Effector memory CD4-positive, alpha-beta T cell (primary cell): ENCODE data around the gene SEC24C.

ENCODE experiments used
- DNase-seq, 3 donors: peaks; one replicate each; pipeline ENCODE4 v3.0.0-alpha.2; 2020
- H3K27ac ChIP-seq: 2 replicates; pipeline ENCODE4 v1.7.0; 2013; ENCODE audit warnings: mild to moderate bottlenecking, low read length, moderate library complexity; ENCODE audit not compliant: insufficient read depth, poor library complexity, severe bottlenecking
- H3K27me3 ChIP-seq: replicated peaks from 2 replicates; pipeline ENCODE4 v1.7.0; 2013; ENCODE audit warnings: mild to moderate bottlenecking, low read length; ENCODE audit not compliant: insufficient read depth, control insufficient read depth, poor library complexity, severe bottlenecking
- H3K36me3 ChIP-seq: 2 replicates; pipeline ENCODE4 v1.7.0; 2013; ENCODE audit warnings: mild to moderate bottlenecking, low read length, moderate library complexity; ENCODE audit not compliant: control insufficient read depth, insufficient read depth
- H3K4me1 ChIP-seq: 2 replicates; pipeline ENCODE4 v1.7.0; 2013; ENCODE audit warnings: low read length, mild to moderate bottlenecking; ENCODE audit not compliant: control insufficient read depth, insufficient read depth, poor library complexity, severe bottlenecking
- H3K4me3 ChIP-seq: 2 replicates; pipeline ENCODE4 v1.7.0; 2013; ENCODE audit warnings: low read length, low read depth, mild to moderate bottlenecking; ENCODE audit not compliant: insufficient read depth, poor library complexity, severe bottlenecking
- H3K9me3 ChIP-seq: 2 replicates; pipeline ENCODE4 v1.7.0; 2013; ENCODE audit warnings: mild to moderate bottlenecking, low read length, moderate library complexity; ENCODE audit not compliant: control insufficient read depth

Gene SEC24C

GRCh38 chr10:73809061-73809818, 65.1 kb downstream of the SEC24C start:
- no peak overlapping the region for H3K4me3 ChIP-seq
- H3K4me1 ChIP-seq = peaks cover 13% of the 10 kb centered on the region
- no peaks in the 10 kb centered on the region for H3K9me3 ChIP-seq
- peak overlapping the region; percentile 7 for H3K27ac ChIP-seq
- no peak for DNase-seq
- H3K36me3 ChIP-seq = peaks cover 44% of the 10 kb centered on the region
- no peaks in the 10 kb centered on the region for H3K27me3 ChIP-seq

GRCh38 chr10:73810358-73810734, 66.2 kb downstream of the SEC24C start:
- Histone ChIP-seq H3K36me3 (peaks cover 50% of the 10 kb centered on the region), H3K9me3 (no peaks in the 10 kb centered on the region)
- no peak for DNase-seq

GRCh38 chr10:73810735-73811465, 66.7 kb downstream of the SEC24C start:
- peak; percentile 44 to 52 (median 50) for DNase-seq
- peak overlapping the region; percentile 89 for H3K4me3 ChIP-seq
- H3K27ac ChIP-seq = peak overlapping the region; percentile 93
- no peaks in the 10 kb centered on the region for H3K27me3 ChIP-seq
- H3K36me3 ChIP-seq = peaks cover 50% of the 10 kb centered on the region
- no peaks in the 10 kb centered on the region for H3K9me3 ChIP-seq
- peaks cover 13% of the 10 kb centered on the region for H3K4me1 ChIP-seq

More at GRCh38 chr10:73810358-73810734, 66.2 kb downstream of the SEC24C start:
- Histone ChIP-seq H3K27ac (peak overlapping the region; percentile 93), H3K4me1 (peaks cover 13% of the 10 kb centered on the region), H3K4me3 (peak overlapping the region; percentile 89), H3K27me3 (no peaks in the 10 kb centered on the region)

- Histone ChIP-seq H3K9me3 (no peaks in the 10 kb centered on the region), H3K27me3 (no peaks in the 10 kb centered on the region), H3K36me3 (peaks cover 42% of the 10 kb centered on the region), H3K4me3 (no peak overlapping the region), H3K4me1 (peaks cover 13% of the 10 kb centered on the region), H3K27ac (no peak overlapping the region)
- DNase-seq = no peak
Observed at GRCh38 chr10:73812657-73813056, 68.5 kb downstream of the SEC24C start.

- H3K27ac ChIP-seq = no peak overlapping the region
- no peaks in the 10 kb centered on the region for H3K9me3 ChIP-seq
- no peak overlapping the region for H3K4me3 ChIP-seq
- peaks cover 13% of the 10 kb centered on the region for H3K4me1 ChIP-seq
- DNase-seq = no peak
- no peaks in the 10 kb centered on the region for H3K27me3 ChIP-seq
- H3K36me3 ChIP-seq = peaks cover 42% of the 10 kb centered on the region
Observed at GRCh38 chr10:73813333-73813732, 69.2 kb downstream of the SEC24C start.

GRCh38 chr10:73814276-73814895, 70.2 kb downstream of the SEC24C start:
- DNase-seq = no peak
- Histone ChIP-seq H3K27ac (no peak overlapping the region), H3K4me1 (peaks cover 13% of the 10 kb centered on the region), H3K4me3 (no peak overlapping the region), H3K36me3 (peaks cover 50% of the 10 kb centered on the region), H3K27me3 (no peaks in the 10 kb centered on the region), H3K9me3 (no peaks in the 10 kb centered on the region)

GRCh38 chr10:73814896-73815718, 70.9 kb downstream of the SEC24C start:
- H3K36me3 ChIP-seq = peaks cover 57% of the 10 kb centered on the region
- no peak overlapping the region for H3K27ac ChIP-seq
- H3K4me1 ChIP-seq = peaks cover 6% of the 10 kb centered on the region
- no peaks in the 10 kb centered on the region for H3K27me3 ChIP-seq
- H3K9me3 ChIP-seq = no peaks in the 10 kb centered on the region
- no peak overlapping the region for H3K4me3 ChIP-seq
- no peak for DNase-seq

- Histone ChIP-seq H3K36me3 (peaks cover 57% of the 10 kb centered on the region), H3K4me1 (peaks cover under 1% of the 10 kb centered on the region), H3K27ac (no peak overlapping the region), H3K27me3 (no peaks in the 10 kb centered on the region), H3K4me3 (no peak overlapping the region), H3K9me3 (no peaks in the 10 kb centered on the region)
- no peak for DNase-seq
Observed at GRCh38 chr10:73815719-73816030, 71.5 kb downstream of the SEC24C start.

GRCh38 chr10:73816917-73817729, 73.0 kb downstream of the SEC24C start:
- Histone ChIP-seq H3K4me1 (no peaks in the 10 kb centered on the region), H3K36me3 (peaks cover 70% of the 10 kb centered on the region), H3K9me3 (no peaks in the 10 kb centered on the region), H3K27ac (no peak overlapping the region), H3K4me3 (no peak overlapping the region), H3K27me3 (no peaks in the 10 kb centered on the region)
- no peak for DNase-seq
